G401 (cell line): Measurements from ENCODE around the gene PPP2R1B. TPM values are rescaled to one million over a fixed set of nuclear protein-coding genes. Genes with fewer than 3 reads are reported as not detected.

ENCODE experiments used
- DNase-seq: peaks from one replicate; pipeline ENCODE4 v3.0.0-alpha.2; 2015; ENCODE audit warnings: low spot score
- in situ Hi-C: cut with HindIII; loops from 2 replicates; pipeline ENCODE4 v1.10.0; 2016; ENCODE audit warnings: low sequenced_read_pairs, mixed read lengths
- total RNA-seq: library from RNA; depleted of rRNA; stranded (reverse); fragments of >200 nt; shearing (Covaris generic); gene quantifications from 2 replicates; pipeline ENCODE4 v1.2.3, GENCODE V29; 2014; rRNA removed

Gene PPP2R1B
- 115 and 118 TPM in 2 replicates for total RNA-seq

GRCh38 chr11:111765984-111766833 lies at the start of gene PPP2R1B:
PPP2R1B (minus strand) TSS chr11:111766389; CDS start chr11:111766361, 28 bp downstream.
- in situ Hi-C loops: no loop called here
- DNase-seq: peak; percentile 85

- in situ Hi-C loops: no loop called here
- DNase-seq: no peak
Measured at GRCh38 chr11:111815489-111815888, 49.3 kb upstream of the PPP2R1B start.

- no peak for DNase-seq
- in situ Hi-C loops: no loop called here
Measured at GRCh38 chr11:111814557-111815320, 48.5 kb upstream of the PPP2R1B start.

- in situ Hi-C loops: no loop called here
- DNase-seq: no peak
Measured at GRCh38 chr11:111814106-111814505, 47.9 kb upstream of the PPP2R1B start.

- no peak for DNase-seq
- in situ Hi-C loops: no loop called here
Measured at GRCh38 chr11:111812211-111812610, 46.0 kb upstream of the PPP2R1B start.

- in situ Hi-C loops: no loop called here
- DNase-seq: no peak
Measured at GRCh38 chr11:111811445-111811844, 45.3 kb upstream of the PPP2R1B start.

- in situ Hi-C loops: no loop called here
- no peak for DNase-seq
Measured at GRCh38 chr11:111808834-111809233, 42.6 kb upstream of the PPP2R1B start.

- in situ Hi-C loops: no loop called here
Measured at GRCh38 chr11:111808063-111808588, 41.9 kb upstream of the PPP2R1B start.

GRCh38 chr11:111807076-111807475 lies 40.9 kb upstream of the PPP2R1B start:
- in situ Hi-C loops: no loop called here
- DNase-seq: no peak

More at GRCh38 chr11:111808063-111808588, 41.9 kb upstream of the PPP2R1B start:
- DNase-seq: no peak

GRCh38 chr11:111801135-111801534 lies 34.9 kb upstream of the PPP2R1B start:
- DNase-seq: peak; percentile 58
- in situ Hi-C loops: no loop called here

GRCh38 chr11:111798279-111798678 lies 32.1 kb upstream of the PPP2R1B start:
- DNase-seq: no peak
- in situ Hi-C loops: no loop called here

- no peak for DNase-seq
- in situ Hi-C loops: no loop called here
Measured at GRCh38 chr11:111797145-111797581, 31.0 kb upstream of the PPP2R1B start.

GRCh38 chr11:111796696-111797095 lies 30.5 kb upstream of the PPP2R1B start:
- in situ Hi-C loops: no loop called here
- peak; percentile 84 for DNase-seq

GRCh38 chr11:111795334-111795985 lies 29.3 kb upstream of the PPP2R1B start:
- DNase-seq: no peak
- in situ Hi-C loops: no loop called here

GRCh38 chr11:111793863-111794262 lies 27.7 kb upstream of the PPP2R1B start:
- in situ Hi-C loops: no loop called here
- DNase-seq: peak; percentile 52

- in situ Hi-C loops: no loop called here
- no peak for DNase-seq
Measured at GRCh38 chr11:111792955-111793500, 26.8 kb upstream of the PPP2R1B start.

GRCh38 chr11:111792314-111792713 lies 26.1 kb upstream of the PPP2R1B start:
- in situ Hi-C loops: no loop called here
- no peak for DNase-seq

GRCh38 chr11:111788464-111788863 lies 22.3 kb upstream of the PPP2R1B start:
- DNase-seq: no peak
- in situ Hi-C loops: no loop called here

- peak; percentile 44 for DNase-seq
- in situ Hi-C loops: no loop called here
Measured at GRCh38 chr11:111788051-111788450, 21.9 kb upstream of the PPP2R1B start.
